ENCODE measurements around the gene MUTYH.

DNA sequence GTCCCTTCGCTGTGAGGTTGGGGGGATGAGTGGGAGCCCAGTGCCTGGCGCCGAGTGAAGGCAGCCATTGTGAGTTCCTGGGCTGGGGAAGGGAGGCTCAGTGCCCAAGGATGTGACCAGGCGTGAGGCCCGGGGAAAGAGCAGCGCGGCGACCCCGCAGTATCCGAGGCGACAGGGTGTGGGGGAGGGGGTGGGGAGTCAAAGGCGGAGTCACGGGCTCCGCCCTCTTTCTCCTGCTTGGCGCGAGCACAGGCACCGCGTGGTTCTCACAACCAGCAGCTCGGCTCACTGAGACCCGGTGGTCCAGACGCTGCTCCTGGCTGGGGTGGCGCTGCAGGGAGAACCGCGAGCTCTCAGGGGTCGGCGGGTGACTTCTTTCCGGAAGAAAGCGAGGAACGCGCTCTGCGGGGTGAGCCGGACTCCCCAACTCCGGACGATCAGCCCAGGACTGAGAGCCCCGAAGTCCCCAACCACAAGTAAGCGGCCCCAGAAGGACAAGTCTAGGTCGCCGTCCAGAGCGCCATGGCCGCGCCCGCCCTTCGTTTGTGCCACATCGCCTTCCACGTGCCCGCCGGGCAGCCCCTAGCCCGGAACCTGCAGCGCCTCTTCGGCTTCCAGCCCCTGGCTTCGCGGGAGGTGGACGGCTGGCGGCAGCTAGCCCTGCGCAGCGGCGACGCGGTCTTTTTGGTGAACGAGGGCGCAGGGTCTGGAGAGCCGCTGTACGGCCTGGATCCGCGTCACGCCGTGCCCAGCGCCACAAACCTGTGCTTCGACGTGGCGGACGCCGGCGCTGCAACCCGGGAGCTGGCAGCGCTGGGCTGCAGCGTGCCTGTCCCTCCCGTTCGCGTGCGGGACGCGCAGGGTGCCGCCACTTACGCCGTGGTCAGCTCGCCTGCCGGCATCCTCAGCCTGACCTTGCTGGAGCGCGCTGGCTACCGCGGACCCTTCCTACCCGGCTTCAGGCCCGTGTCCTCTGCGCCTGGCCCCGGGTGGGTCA lies 13.3 kb downstream of the MUTYH start, which contains the start of gene HPDL:
- TF ChIP-seq EP300 (IDR thresholded peaks at IDR 0.05; ENCODE audit: borderline replicate concordance) (no peak), CREB1 (IDR thresholded peaks at IDR 0.05; ENCODE audit: low read depth) (no peak), YY1 (IDR thresholded peaks at IDR 0.05; ENCODE audit: low read depth) (no peak), FOXM1 (IDR thresholded peaks at IDR 0.05; ENCODE audit: borderline replicate concordance, low read depth) (no peak), RAD21 (IDR thresholded peaks at IDR 0.05; ENCODE audit: low read depth) (no peak), ZBTB7A (IDR thresholded peaks at IDR 0.05; ENCODE audit: low read depth) (no peak), TCF12 (IDR thresholded peaks at IDR 0.05; ENCODE audit: low read depth) (no peak)
- TF ChIP-seq, protein P1, sequence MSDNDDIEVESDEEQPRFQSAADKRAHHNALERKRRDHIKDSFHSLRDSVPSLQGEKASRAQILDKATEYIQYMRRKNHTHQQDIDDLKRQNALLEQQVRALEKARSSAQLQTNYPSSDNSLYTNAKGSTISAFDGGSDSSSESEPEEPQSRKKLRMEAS (IDR thresholded peaks at IDR 0.05) = no peak
- TF ChIP-seq, protein P2, sequence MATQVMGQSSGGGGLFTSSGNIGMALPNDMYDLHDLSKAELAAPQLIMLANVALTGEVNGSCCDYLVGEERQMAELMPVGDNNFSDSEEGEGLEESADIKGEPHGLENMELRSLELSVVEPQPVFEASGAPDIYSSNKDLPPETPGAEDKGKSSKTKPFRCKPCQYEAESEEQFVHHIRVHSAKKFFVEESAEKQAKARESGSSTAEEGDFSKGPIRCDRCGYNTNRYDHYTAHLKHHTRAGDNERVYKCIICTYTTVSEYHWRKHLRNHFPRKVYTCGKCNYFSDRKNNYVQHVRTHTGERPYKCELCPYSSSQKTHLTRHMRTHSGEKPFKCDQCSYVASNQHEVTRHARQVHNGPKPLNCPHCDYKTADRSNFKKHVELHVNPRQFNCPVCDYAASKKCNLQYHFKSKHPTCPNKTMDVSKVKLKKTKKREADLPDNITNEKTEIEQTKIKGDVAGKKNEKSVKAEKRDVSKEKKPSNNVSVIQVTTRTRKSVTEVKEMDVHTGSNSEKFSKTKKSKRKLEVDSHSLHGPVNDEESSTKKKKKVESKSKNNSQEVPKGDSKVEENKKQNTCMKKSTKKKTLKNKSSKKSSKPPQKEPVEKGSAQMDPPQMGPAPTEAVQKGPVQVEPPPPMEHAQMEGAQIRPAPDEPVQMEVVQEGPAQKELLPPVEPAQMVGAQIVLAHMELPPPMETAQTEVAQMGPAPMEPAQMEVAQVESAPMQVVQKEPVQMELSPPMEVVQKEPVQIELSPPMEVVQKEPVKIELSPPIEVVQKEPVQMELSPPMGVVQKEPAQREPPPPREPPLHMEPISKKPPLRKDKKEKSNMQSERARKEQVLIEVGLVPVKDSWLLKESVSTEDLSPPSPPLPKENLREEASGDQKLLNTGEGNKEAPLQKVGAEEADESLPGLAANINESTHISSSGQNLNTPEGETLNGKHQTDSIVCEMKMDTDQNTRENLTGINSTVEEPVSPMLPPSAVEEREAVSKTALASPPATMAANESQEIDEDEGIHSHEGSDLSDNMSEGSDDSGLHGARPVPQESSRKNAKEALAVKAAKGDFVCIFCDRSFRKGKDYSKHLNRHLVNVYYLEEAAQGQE (IDR thresholded peaks at IDR 0.05; ENCODE audit: low read depth) = no peak
